22Rv1 (cell line): ENCODE data around the gene NDUFB8.

Source experiments
- ZFX ChIP-seq: fragments of 450-650 bp; IDR thresholded peaks from 2 replicates; pipeline ENCODE4 v1.6.1; 2017; ENCODE audit warnings: antibody characterized with exemption, borderline replicate concordance
- TF ChIP-seq, protein P1 (sequence below): fragments of 450-650 bp; IDR thresholded peaks from 2 replicates; pipeline ENCODE4 v1.5.1; 2017; ENCODE audit warnings: mild to moderate bottlenecking

DNA sequence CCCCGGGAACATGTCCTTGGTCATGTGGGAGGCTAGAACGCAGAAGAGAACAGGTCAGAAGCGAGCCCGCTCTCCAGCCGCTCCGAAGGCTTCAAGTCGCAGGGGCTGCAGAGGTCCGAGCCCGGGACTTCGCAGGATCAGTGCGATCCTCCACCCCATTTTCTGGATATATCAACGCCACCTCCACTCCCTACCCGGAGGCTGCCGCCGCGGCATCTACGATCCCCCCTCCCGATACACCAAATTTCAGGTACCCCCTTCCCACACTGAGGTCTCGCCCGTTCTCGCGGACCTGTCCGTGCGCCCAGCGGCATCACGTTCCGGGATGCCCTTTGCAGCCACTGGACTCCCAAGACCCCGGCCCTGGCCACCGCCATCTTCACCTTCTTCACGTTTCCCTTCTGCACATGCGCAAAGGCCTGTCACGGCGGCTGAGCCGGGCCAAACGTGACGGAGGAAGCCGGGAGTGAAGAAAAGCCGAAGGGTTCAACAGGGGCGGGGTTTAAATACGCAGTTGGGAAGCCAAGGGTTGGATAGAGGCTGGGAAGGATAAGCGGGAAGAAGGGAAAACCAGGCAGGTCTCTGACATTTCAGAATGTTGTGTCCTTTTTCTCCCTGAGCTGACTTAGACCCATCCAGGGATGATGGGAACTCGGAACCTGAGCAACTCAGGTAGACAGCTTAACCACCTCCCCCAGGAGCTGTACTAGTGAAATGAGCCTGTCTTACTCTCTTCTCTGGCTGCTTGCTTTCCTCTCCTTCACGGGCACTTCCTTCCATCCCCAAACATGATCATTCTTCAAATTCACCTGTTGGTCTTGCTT, at the start of gene NDUFB8:
- TF ChIP-seq, protein P1, sequence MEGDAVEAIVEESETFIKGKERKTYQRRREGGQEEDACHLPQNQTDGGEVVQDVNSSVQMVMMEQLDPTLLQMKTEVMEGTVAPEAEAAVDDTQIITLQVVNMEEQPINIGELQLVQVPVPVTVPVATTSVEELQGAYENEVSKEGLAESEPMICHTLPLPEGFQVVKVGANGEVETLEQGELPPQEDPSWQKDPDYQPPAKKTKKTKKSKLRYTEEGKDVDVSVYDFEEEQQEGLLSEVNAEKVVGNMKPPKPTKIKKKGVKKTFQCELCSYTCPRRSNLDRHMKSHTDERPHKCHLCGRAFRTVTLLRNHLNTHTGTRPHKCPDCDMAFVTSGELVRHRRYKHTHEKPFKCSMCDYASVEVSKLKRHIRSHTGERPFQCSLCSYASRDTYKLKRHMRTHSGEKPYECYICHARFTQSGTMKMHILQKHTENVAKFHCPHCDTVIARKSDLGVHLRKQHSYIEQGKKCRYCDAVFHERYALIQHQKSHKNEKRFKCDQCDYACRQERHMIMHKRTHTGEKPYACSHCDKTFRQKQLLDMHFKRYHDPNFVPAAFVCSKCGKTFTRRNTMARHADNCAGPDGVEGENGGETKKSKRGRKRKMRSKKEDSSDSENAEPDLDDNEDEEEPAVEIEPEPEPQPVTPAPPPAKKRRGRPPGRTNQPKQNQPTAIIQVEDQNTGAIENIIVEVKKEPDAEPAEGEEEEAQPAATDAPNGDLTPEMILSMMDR, result no peak
- TF ChIP-seq ZFX, result no peak
